Ishikawa (cell line): Measurements from ENCODE around the gene TIMM29.

Experiments used
- CEBPB ChIP-seq: IDR thresholded peaks from 2 replicates; pipeline ENCODE4 v1.6.1; 2012
- MAX ChIP-seq: IDR thresholded peaks from 2 replicates; pipeline ENCODE4 v1.6.1; 2012
- RAD21 ChIP-seq: IDR thresholded peaks from 2 replicates; pipeline ENCODE4 v1.6.1; 2012; ENCODE audit warnings: low read depth
- REST ChIP-seq: IDR thresholded peaks from 2 replicates; pipeline ENCODE4 v1.6.1; 2012; ENCODE audit warnings: low read depth, mild to moderate bottlenecking
- TAF1 ChIP-seq: IDR thresholded peaks from 2 replicates; pipeline ENCODE4 v1.6.1; 2012; ENCODE audit warnings: low read depth, mild to moderate bottlenecking
- TCF12 ChIP-seq: IDR thresholded peaks from 2 replicates; pipeline ENCODE4 v1.6.1; 2012; ENCODE audit warnings: low read depth
- TEAD4 ChIP-seq: IDR thresholded peaks from 2 replicates; pipeline ENCODE4 v1.6.1; 2012

GRCh38 chr19:10924597-10924996 lies 4.0 kb upstream of the TIMM29 start:
- no peak for TF ChIP-seq MAX
- no peak for TF ChIP-seq CEBPB
- TF ChIP-seq TCF12, result no peak
- TF ChIP-seq REST, result no peak
- TF ChIP-seq TAF1, result no peak
- no peak for TF ChIP-seq RAD21
- TF ChIP-seq TEAD4, result no peak
